Neural progenitor cell (in vitro differentiated cells): ENCODE data around the gene JUND. TPM values are rescaled to one million over a fixed set of nuclear protein-coding genes. Genes with fewer than 3 reads are reported as not detected.
A peak's percentile ranks its signal among the peaks of the same experiment; 100 is the strongest.

Experiments used
- DNase-seq: peaks from one replicate; pipeline ENCODE4 v3.0.0-alpha.2; 2016; ENCODE audit warnings: low spot score
- H2AFZ ChIP-seq: fragments of 200-600 bp; sonication (generic); replicated peaks from 2 replicates; pipeline ENCODE4 v1.6.1; 2016; ENCODE audit warnings: antibody characterized with exemption
- H3F3A ChIP-seq: fragments of 200-600 bp; sonication (generic); 2 replicates; pipeline ENCODE4 v1.6.1; 2016; ENCODE audit warnings: antibody characterized with exemption, low read depth
- H3K27ac ChIP-seq: fragments of 200-600 bp; sonication (generic); 2 replicates; pipeline ENCODE4 v1.5.1; 2016; ENCODE audit warnings: mild to moderate bottlenecking
- H3K27me3 ChIP-seq: fragments of 200-600 bp; sonication (generic); 2 replicates; pipeline ENCODE4 v1.6.1; 2016; ENCODE audit warnings: mild to moderate bottlenecking, moderate library complexity
- H3K36me3 ChIP-seq: fragments of 200-600 bp; sonication (generic); 2 replicates; pipeline ENCODE4 v1.5.1; 2016
- H3K4me1 ChIP-seq: fragments of 200-600 bp; sonication (generic); 2 replicates; pipeline ENCODE4 v1.6.1; 2016; ENCODE audit warnings: mixed run types
- H3K4me2 ChIP-seq: fragments of 200-600 bp; sonication (generic); 2 replicates; pipeline ENCODE4 v1.6.1; 2016
- H3K4me3 ChIP-seq: fragments of 200-600 bp; sonication (generic); 2 replicates; pipeline ENCODE4 v1.5.1; 2016
- H3K79me2 ChIP-seq: fragments of 200-600 bp; sonication (generic); 2 replicates; pipeline ENCODE4 v1.6.1; 2016; ENCODE audit warnings: low read depth
- H3K9ac ChIP-seq: fragments of 200-600 bp; sonication (generic); 2 replicates; pipeline ENCODE4 v1.6.1; 2016
- H3K9me3 ChIP-seq: fragments of 200-600 bp; sonication (generic); 2 replicates; pipeline ENCODE4 v1.5.1; 2016; ENCODE audit warnings: low read depth
- H4K20me1 ChIP-seq: fragments of 200-600 bp; sonication (generic); 2 replicates; pipeline ENCODE4 v1.6.1; 2016; ENCODE audit warnings: low read depth
- H3K27ac Mint-ChIP-seq: 3 replicates; pipeline ENCODE4 v1.8.0; 2021; ENCODE audit warnings: mixed read lengths
- H3K27me3 Mint-ChIP-seq: 2 replicates; pipeline ENCODE4 v1.8.0; 2022; ENCODE audit warnings: low read depth, mild to moderate bottlenecking, inconsistent platforms, moderate library complexity, mixed read lengths; ENCODE audit not compliant: insufficient read depth
- H3K36me3 Mint-ChIP-seq: 3 replicates; pipeline ENCODE4 v1.8.0; 2021; ENCODE audit warnings: mixed read lengths
- H3K4me1 Mint-ChIP-seq: 3 replicates; pipeline ENCODE4 v1.8.0; 2021; ENCODE audit warnings: mixed read lengths
- H3K4me3 Mint-ChIP-seq: 3 replicates; pipeline ENCODE4 v1.8.0; 2021; ENCODE audit warnings: mild to moderate bottlenecking, moderate library complexity, mixed read lengths
- H3K9me3 Mint-ChIP-seq: 3 replicates; pipeline ENCODE4 v1.8.0; 2020; ENCODE audit warnings: mixed read lengths
- EZH2 ChIP-seq: fragments of 200-600 bp; sonication (generic); IDR thresholded peaks from 2 replicates; pipeline ENCODE4 v1.6.1; 2017; ENCODE audit warnings: antibody characterized with exemption, mild to moderate bottlenecking, moderate library complexity
- EZH2phosphoT487 ChIP-seq: fragments of 200-600 bp; sonication (generic); IDR thresholded peaks from 2 replicates; pipeline ENCODE4 v1.6.1; 2017; ENCODE audit warnings: antibody characterized with exemption
- total RNA-seq: library from RNA; depleted of rRNA; stranded (reverse); fragments of >200 nt; gene quantifications from 2 replicates; pipeline ENCODE4 v1.2.3, GENCODE V29; 2015; ENCODE audit warnings: low replicate concordance
- TF ChIP-seq, protein P1 (sequence below): fragments of 200-600 bp; sonication (generic); IDR thresholded peaks from 2 replicates; pipeline ENCODE4 v1.5.1; 2017; ENCODE audit warnings: antibody characterized with exemption, mild to moderate bottlenecking

JUND gene
- total RNA-seq, 1 donor from 2014 or later: 51.7 TPM

DNA sequence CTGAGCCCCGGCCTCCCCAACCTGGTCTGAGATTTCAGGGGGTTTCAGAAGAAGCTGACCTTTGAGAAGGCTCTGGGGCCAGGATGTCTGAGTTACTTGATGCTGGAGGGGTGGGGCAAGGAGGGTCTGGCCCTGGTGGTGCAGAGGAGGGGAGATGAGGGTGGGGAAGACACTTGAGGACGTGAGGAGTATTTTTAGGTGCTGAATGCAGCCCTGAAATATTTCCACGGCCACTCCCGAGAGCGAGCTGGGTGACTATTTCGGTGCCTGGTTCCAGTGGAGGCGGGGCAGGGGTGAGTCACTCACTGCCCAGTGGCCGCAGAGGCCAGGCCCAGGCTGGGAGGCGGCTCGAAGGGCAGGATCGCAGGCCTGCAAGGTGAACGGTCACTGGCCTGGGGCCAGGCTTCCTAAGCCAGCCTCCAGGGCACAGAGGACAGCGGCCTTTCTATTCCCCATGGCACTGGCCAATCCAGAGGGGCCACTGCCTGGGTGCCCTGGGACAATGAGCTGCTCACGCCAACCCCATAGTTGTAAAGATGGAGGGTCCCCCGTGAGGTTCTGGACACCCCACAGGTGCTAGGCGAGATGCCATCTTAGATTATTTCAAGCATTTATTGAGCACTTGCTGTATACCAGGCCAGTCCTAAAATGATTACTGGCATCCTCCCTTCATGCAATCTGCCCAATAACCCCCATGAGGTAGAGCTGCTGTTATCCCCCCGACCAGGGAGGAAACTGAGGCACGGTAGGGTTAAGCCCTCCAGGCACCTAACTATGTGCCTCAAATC, 19.7 kb upstream of the JUND start:
- no peaks in the 10 kb centered on the region for H3K9me3 ChIP-seq
- H3K27me3 ChIP-seq: no peaks in the 10 kb centered on the region
- H3F3A ChIP-seq: peaks cover 33% of the 10 kb centered on the region
- H3K27ac ChIP-seq: no peak overlapping the region
- H2AFZ ChIP-seq: no peak overlapping the region
- Mint-ChIP-seq H3K4me3 (peak overlapping the region; percentile 21), H3K27ac (no peak overlapping the region), H3K9me3 (peaks cover under 1% of the 10 kb centered on the region), H3K27me3 (peaks cover 9% of the 10 kb centered on the region), H3K36me3 (no peaks in the 10 kb centered on the region), H3K4me1 (peaks cover 29% of the 10 kb centered on the region)
- DNase-seq: no peak
- no peaks in the 10 kb centered on the region for H3K79me2 ChIP-seq
- no peaks in the 10 kb centered on the region for H3K36me3 ChIP-seq
- peaks cover 21% of the 10 kb centered on the region for H3K4me1 ChIP-seq
- no peak overlapping the region for H3K4me2 ChIP-seq
- H4K20me1 ChIP-seq: peaks cover 13% of the 10 kb centered on the region
- H3K4me3 ChIP-seq: no peak overlapping the region
- no peak overlapping the region for H3K9ac ChIP-seq
- TF ChIP-seq EZH2phosphoT487 (no peak), EZH2 (no peak)
- TF ChIP-seq, protein P1, sequence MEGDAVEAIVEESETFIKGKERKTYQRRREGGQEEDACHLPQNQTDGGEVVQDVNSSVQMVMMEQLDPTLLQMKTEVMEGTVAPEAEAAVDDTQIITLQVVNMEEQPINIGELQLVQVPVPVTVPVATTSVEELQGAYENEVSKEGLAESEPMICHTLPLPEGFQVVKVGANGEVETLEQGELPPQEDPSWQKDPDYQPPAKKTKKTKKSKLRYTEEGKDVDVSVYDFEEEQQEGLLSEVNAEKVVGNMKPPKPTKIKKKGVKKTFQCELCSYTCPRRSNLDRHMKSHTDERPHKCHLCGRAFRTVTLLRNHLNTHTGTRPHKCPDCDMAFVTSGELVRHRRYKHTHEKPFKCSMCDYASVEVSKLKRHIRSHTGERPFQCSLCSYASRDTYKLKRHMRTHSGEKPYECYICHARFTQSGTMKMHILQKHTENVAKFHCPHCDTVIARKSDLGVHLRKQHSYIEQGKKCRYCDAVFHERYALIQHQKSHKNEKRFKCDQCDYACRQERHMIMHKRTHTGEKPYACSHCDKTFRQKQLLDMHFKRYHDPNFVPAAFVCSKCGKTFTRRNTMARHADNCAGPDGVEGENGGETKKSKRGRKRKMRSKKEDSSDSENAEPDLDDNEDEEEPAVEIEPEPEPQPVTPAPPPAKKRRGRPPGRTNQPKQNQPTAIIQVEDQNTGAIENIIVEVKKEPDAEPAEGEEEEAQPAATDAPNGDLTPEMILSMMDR: no peak

DNA sequence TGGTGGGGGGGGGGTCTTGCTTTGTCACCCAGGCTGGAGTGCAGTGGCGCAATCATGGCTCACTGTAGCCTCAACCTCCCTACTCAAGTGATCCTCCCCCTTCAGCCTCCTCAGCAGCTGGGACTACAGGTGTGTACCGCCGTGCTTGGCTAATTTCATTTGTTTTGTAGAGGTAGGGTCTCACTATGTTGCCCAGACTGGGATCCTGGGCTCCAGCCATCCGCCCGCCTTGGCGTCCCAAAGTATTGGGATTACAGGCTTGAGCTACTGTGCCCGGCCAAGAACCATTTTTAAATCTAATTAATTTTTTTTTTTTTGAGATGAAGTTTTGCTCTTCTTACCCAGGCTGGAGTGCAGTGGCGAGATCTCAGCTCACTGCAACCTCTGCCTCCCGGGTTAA, 18.2 kb upstream of the JUND start:
- Histone ChIP-seq H3K79me2 (no peaks in the 10 kb centered on the region), H2AFZ (no peak overlapping the region), H4K20me1 (peaks cover under 1% of the 10 kb centered on the region), H3K4me3 (no peak overlapping the region), H3F3A (peaks cover 21% of the 10 kb centered on the region), H3K27me3 (no peaks in the 10 kb centered on the region), H3K27ac (no peak overlapping the region), H3K36me3 (no peaks in the 10 kb centered on the region), H3K9me3 (no peaks in the 10 kb centered on the region), H3K4me1 (peaks cover 9% of the 10 kb centered on the region), H3K9ac (no peak overlapping the region), H3K4me2 (no peak overlapping the region)
- H3K9me3 Mint-ChIP-seq: peaks cover 4% of the 10 kb centered on the region
- peaks cover 25% of the 10 kb centered on the region for H3K4me1 Mint-ChIP-seq
- H3K27me3 Mint-ChIP-seq: peaks cover 12% of the 10 kb centered on the region
- no peak overlapping the region for H3K4me3 Mint-ChIP-seq
- TF ChIP-seq EZH2 (no peak), EZH2phosphoT487 (no peak)
- TF ChIP-seq, protein P1: no peak
- no peak for DNase-seq
- no peaks in the 10 kb centered on the region for H3K36me3 Mint-ChIP-seq
- no peak overlapping the region for H3K27ac Mint-ChIP-seq

DNA sequence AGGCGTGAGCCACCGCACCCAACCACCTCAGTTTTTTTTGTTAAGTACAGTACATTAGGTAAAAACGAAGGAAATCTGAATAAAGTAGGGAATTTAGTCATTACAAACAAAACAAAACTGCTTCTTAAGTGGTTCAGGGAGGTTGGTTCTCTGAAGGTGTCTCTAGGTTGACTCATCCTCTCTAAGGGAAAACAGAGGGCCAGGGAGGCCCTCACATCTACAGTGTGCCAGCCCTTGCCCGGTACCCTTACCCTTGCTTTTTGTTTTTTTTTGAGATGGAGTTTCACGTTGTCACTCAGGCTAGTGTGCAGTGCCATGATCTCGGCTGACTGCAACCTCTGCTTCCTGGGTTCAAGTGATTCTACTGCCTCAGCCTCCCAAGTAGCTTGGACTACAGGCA, 17.2 kb upstream of the JUND start:
- no peaks in the 10 kb centered on the region for H3K36me3 ChIP-seq
- no peaks in the 10 kb centered on the region for H3K9me3 ChIP-seq
- no peak overlapping the region for H3K9ac ChIP-seq
- no peak overlapping the region for H3K4me3 Mint-ChIP-seq
- no peak overlapping the region for H3K4me3 ChIP-seq
- H3K27ac ChIP-seq: no peak overlapping the region
- H3K4me1 ChIP-seq: peaks cover 8% of the 10 kb centered on the region
- no peaks in the 10 kb centered on the region for H4K20me1 ChIP-seq
- H3K27me3 Mint-ChIP-seq: peaks cover 15% of the 10 kb centered on the region
- no peak overlapping the region for H2AFZ ChIP-seq
- DNase-seq: no peak
- TF ChIP-seq, protein P1: no peak
- no peak for TF ChIP-seq EZH2
- TF ChIP-seq EZH2phosphoT487: no peak
- no peaks in the 10 kb centered on the region for H3K27me3 ChIP-seq
- peaks cover 4% of the 10 kb centered on the region for H3K9me3 Mint-ChIP-seq
- no peak overlapping the region for H3K27ac Mint-ChIP-seq
- peaks cover 26% of the 10 kb centered on the region for H3K4me1 Mint-ChIP-seq
- H3F3A ChIP-seq: peaks cover 21% of the 10 kb centered on the region
- H3K4me2 ChIP-seq: no peak overlapping the region
- H3K36me3 Mint-ChIP-seq: no peaks in the 10 kb centered on the region
- no peaks in the 10 kb centered on the region for H3K79me2 ChIP-seq
